HCT116 (cell line): ENCODE data around the gene AGER. TPM values are rescaled to one million over a fixed set of nuclear protein-coding genes. Genes with fewer than 3 reads are reported as not detected.

Experiments used
- ATAC-seq: fragments of 200-7000 bp; cut with Tn5 transposase; 2 replicates; pipeline ENCODE4 v1.9.1; 2020; ENCODE audit warnings: mild to moderate bottlenecking, moderate library complexity
- BruUV-seq: library from RNA; stranded (reverse); fragments of 400-500 nt; replicated peaks from 2 replicates; lab custom pipeline; 2021; lab: Mats Ljungman, UMichigan
- CTCF ChIA-PET: fragments of 300-600 bp; sonication (Branson Sonifier 250); formaldehyde crosslinking; loops from one replicate; lab custom pipeline; 2021; ENCODE audit warnings: antibody characterized with exemption; lab: Charles Lee
- POLR2A ChIA-PET: fragments of 300-600, 350-600 bp; sonication (Branson Sonifier 250); formaldehyde crosslinking; loops from one replicate; lab custom pipeline; 2021; ENCODE audit warnings: antibody characterized with exemption; lab: Charles Lee
- RAD21 ChIA-PET, 2 experiments: fragments of 300-600 bp; sonication (Branson Sonifier 250); formaldehyde crosslinking; loops; one replicate each; lab custom pipeline; 2023; ENCODE audit warnings: low total read pairs in 2 of 2; ENCODE audit not compliant: uncharacterized antibody in 2 of 2, unreplicated experiment in 2 of 2, low non-redundant PET in 1 of 2; lab: Charles Lee
- DNase-seq: peaks from one replicate; pipeline ENCODE4 v3.0.0-alpha.2; 2010; ENCODE audit warnings: low read depth, low spot score
- H2AFZ ChIP-seq: fragments of 200-600 bp; shearing (Covaris generic), sonication (generic); 2 replicates; pipeline ENCODE4 v1.6.1; 2017; ENCODE audit warnings: low read depth, mixed run types, mixed read lengths, antibody characterized with exemption, low read length; ENCODE audit not compliant: poor library complexity, severe bottlenecking
- H3K27ac ChIP-seq: 2 replicates; pipeline ENCODE4 v1.5.1; 2012; ENCODE audit warnings: low read depth, low read length
- H3K27me3 ChIP-seq: fragments of 200-600 bp; sonication (generic); 2 replicates; pipeline ENCODE4 v1.6.1; 2016; ENCODE audit warnings: mixed run types, low read length, mixed read lengths; ENCODE audit not compliant: insufficient read depth
- H3K36me3 ChIP-seq, 2 experiments: fragments of 200-500 bp in 1 of 2; fragments of 200-600 bp in 1 of 2; sonication (Bioruptor generic) in 1 of 2; sonication (generic) in 1 of 2; 2 replicates each; pipeline versions ENCODE4 v1.5.1 to v1.6.1; 2014 to 2016; ENCODE audit warnings: low read length in 2 of 2, inconsistent platforms in 1 of 2, mixed read lengths in 1 of 2, mixed run types in 1 of 2; ENCODE audit not compliant: insufficient read depth in 2 of 2, control insufficient read depth in 1 of 2
- H3K4me1 ChIP-seq, 2 experiments: fragments of 200-600 bp in 1 of 2; sonication (generic) in 1 of 2; 2 replicates each; pipeline versions ENCODE4 v1.5.1 to v1.6.1; 2012 to 2017; ENCODE audit warnings: low read length in 2 of 2, inconsistent platforms in 1 of 2, mild to moderate bottlenecking in 1 of 2, mixed read lengths in 1 of 2, mixed run types in 1 of 2, moderate library complexity in 1 of 2; ENCODE audit not compliant: insufficient read depth in 2 of 2, control insufficient read depth in 1 of 2
- H3K4me2 ChIP-seq: fragments of 200-600 bp; sonication (generic); 2 replicates; pipeline ENCODE4 v1.6.1; 2017; ENCODE audit warnings: mixed run types, low read length, mixed read lengths
- H3K4me3 ChIP-seq, 2 experiments: fragments of 200-600 bp in 1 of 2; sonication (generic) in 1 of 2; replicated peaks in 1 of 2; 2 replicates each; pipeline ENCODE4 v1.5.1; 2011 to 2016; ENCODE audit warnings: low read length in 2 of 2, control low read depth in 1 of 2, low read depth in 1 of 2, mild to moderate bottlenecking in 1 of 2, mixed read lengths in 1 of 2, mixed run types in 1 of 2
- H3K79me2 ChIP-seq: fragments of 200-600 bp; sonication (generic); 2 replicates; pipeline ENCODE4 v1.6.1; 2017; ENCODE audit warnings: mild to moderate bottlenecking, mixed run types, low read length, moderate library complexity, mixed read lengths; ENCODE audit not compliant: insufficient read depth
- H3K9ac ChIP-seq: fragments of 200-600 bp; sonication (generic); 2 replicates; pipeline ENCODE4 v1.6.1; 2016; ENCODE audit warnings: low read length, mixed read lengths
- H3K9me2 ChIP-seq: fragments of 200-600 bp; sonication (generic), shearing (Covaris generic); 2 replicates; pipeline ENCODE4 v1.6.1; 2017; ENCODE audit warnings: mixed run types, mild to moderate bottlenecking, moderate library complexity; ENCODE audit not compliant: insufficient read depth
- H3K9me3 ChIP-seq, 2 experiments: fragments of 200-500 bp in 1 of 2; fragments of 200-600 bp in 1 of 2; sonication (Bioruptor generic) in 1 of 2; sonication (generic) in 1 of 2; 2 replicates each; pipeline ENCODE4 v1.6.1; 2014 to 2017; ENCODE audit warnings: low read length in 2 of 2, mixed read lengths in 2 of 2, inconsistent platforms in 1 of 2, low read depth in 1 of 2, mild to moderate bottlenecking in 1 of 2, mixed run types in 1 of 2, moderate library complexity in 1 of 2; ENCODE audit not compliant: control insufficient read depth in 1 of 2, insufficient read depth in 1 of 2
- H4K20me1 ChIP-seq: fragments of 200-600 bp; sonication (generic), shearing (Covaris generic); 2 replicates; pipeline ENCODE4 v1.6.1; 2017; ENCODE audit warnings: mixed run types, mild to moderate bottlenecking, moderate library complexity; ENCODE audit not compliant: insufficient read depth
- ELF1 ChIP-seq: IDR thresholded peaks from 2 replicates; pipeline ENCODE4 v1.6.1; 2012; ENCODE audit warnings: low read depth, borderline replicate concordance
- FOSL1 ChIP-seq: IDR thresholded peaks from 2 replicates; pipeline ENCODE4 v1.6.1; 2012; ENCODE audit warnings: low read depth
- POLR2A ChIP-seq: IDR thresholded peaks from 2 replicates; pipeline ENCODE4 v1.7.0; 2011; ENCODE audit warnings: borderline replicate concordance; ENCODE audit not compliant: insufficient read depth, insufficient read length; ENCODE audit errors: extremely low read depth
- POLR2AphosphoS5 ChIP-seq: IDR thresholded peaks from 2 replicates; pipeline ENCODE4 v1.6.1; 2011; ENCODE audit warnings: mild to moderate bottlenecking, low read depth, low read length, moderate library complexity
- TCF7L2 ChIP-seq: IDR thresholded peaks from 2 replicates; pipeline ENCODE4 v1.7.0; 2011; ENCODE audit warnings: borderline replicate concordance, inconsistent platforms; ENCODE audit not compliant: insufficient read depth, insufficient read length; ENCODE audit errors: extremely low read depth
- YY1 ChIP-seq: IDR thresholded peaks from 2 replicates; pipeline ENCODE4 v1.6.1; 2011; ENCODE audit warnings: low read length, low read depth, moderate library complexity, mild to moderate bottlenecking; ENCODE audit not compliant: insufficient replicate concordance; ENCODE audit errors: extremely low read depth
- ZFX ChIP-seq: fragments of 450-650 bp; IDR thresholded peaks from 2 replicates; pipeline ENCODE4 v1.6.1; 2017
- intact Hi-C: fragments of 100-400 bp; cut with micrococcal nuclease; formaldehyde crosslinking; loops from 2 replicates; pipeline ENCODE4 v1.10.0; 2022
- total RNA-seq: library from RNA; stranded (reverse); gene quantifications from one replicate; pipeline ENCODE4 v1.2.1, GENCODE V29; 2021; ENCODE audit not compliant: unreplicated experiment

AGER gene
- total RNA-seq, 1 experiment from 2014 or later, result 22.6 TPM

DNA sequence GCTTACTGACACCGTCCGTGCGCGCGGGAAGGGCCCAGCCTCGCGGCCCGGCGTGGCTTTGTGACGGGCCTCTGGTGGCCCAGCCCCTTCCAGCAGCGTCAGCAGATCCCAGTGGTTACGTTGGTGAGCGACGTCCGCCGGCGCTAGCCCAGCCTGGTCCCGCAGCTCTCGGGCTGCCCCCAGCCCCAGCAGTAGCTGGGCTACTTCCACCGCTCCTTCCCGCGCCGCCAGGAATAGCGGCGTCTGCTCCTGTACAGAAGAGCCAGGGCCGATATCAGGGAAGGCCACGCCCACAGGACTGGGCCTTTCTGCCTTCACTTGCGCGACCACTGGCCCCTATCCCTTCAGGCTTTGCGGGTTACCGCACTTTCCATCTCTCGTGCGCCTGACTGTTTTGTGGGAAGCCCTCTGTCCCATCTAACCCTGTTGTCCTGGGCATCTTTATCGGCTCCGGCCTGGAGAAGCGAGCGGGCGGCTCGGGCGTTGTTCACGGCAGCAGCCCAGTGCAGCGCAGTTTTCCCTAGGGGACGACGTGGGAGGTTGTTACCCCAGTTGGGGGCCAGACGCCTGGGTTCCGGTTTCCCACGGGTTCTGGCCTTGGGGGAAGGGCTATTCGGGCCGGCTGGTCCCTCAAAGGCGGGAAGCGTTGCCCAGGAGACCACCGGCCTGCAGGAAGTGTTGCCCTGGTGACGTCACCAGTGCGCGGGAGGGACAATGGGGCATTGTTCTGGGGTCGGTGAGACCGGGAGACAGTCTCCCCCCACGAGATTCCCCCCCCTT lies 12.0 kb upstream of the AGER start:
- DNase-seq, result peak; percentile 73
- no peaks in the 10 kb centered on the region for H3K36me3 ChIP-seq
- H3K79me2 ChIP-seq, result no peaks in the 10 kb centered on the region
- no peaks in the 10 kb centered on the region for H3K9me2 ChIP-seq
- H2AFZ ChIP-seq, result no peak overlapping the region
- peak overlapping the region; percentile 89 for H3K4me2 ChIP-seq
- ChIA-PET RAD21 (interaction anchor here (0.5 to 1.2 kb wide), 4 partner anchors 43 to 68 kb away, joined by 3 to 6 read pairs (median 4); partner anchors contain the start of genes ATF6B (in 1 of the 2) and FKBPL (in 1 of the 2)), POLR2A (interaction anchor here (0.8 to 1.8 kb wide), 14 partner anchors 9 to 1122 kb away, joined by 3 to 11 read pairs (median 4); partner anchors contain the start of genes AGPAT1, ATF6B, DXO and FKBPL), CTCF (interaction anchor here (0.7 to 1.5 kb wide), 10 partner anchors 10 to 880 kb away, joined by 3 to 18 read pairs (median 4); partner anchors contain the start of genes ABHD16A, FKBPL, HLA-DPB1 and RNF5)
- H3K27ac ChIP-seq, result peak overlapping the region; percentile 99
- peak overlapping the region; percentile 97 for H3K9ac ChIP-seq
- BruUV-seq, result TSS peak; percentile 93
- no peaks in the 10 kb centered on the region for H3K9me3 ChIP-seq
- peak; percentile 42 for ATAC-seq
- no peaks in the 10 kb centered on the region for H3K27me3 ChIP-seq
- intact Hi-C loops, result loop anchor here (1.0 kb wide), 3 partner anchors 66 to 109 kb away; partner anchors contain the start of gene FKBPL
- H4K20me1 ChIP-seq, result no peaks in the 10 kb centered on the region
- H3K4me1 ChIP-seq, result peaks cover 24 to 53% of the 10 kb centered on the region in 2 experiments
- peak overlapping the region; percentile 70 to 76 for H3K4me3 ChIP-seq
- TF ChIP-seq YY1 (no peak), POLR2A (peak; percentile 25), FOSL1 (no peak), TCF7L2 (peak; percentile 66), ZFX (peak; percentile 87), POLR2AphosphoS5 (peak; percentile 91), ELF1 (no peak)
